Measurements from ENCODE around the gene CCT2. TPM values are rescaled to one million over a fixed set of nuclear protein-coding genes. Genes with fewer than 3 reads are reported as not detected.

CCT2 gene
- total and polyA plus RNA-seq, 2 of the 4 experiments (the other 2 are of a cell fraction), result 194 to 651 TPM

DNA sequence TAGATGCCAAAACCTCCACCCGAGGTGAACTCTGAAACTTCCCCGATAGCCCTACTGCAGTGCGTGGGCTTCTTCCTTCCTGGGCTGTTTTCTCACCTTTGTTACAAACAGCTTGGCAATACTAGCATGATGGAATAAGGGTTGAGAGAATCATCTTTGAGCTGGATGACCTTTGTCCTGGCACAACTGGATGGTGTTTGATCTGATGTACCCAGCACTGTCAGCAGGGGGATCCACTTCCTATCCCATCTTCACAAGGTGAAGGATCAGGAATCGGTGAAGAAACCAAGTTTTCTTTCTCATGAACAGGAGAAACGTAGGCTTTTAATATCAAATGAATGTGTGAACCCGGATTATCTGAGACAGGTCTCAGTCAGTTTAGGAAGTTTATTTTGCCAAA lies 44.9 kb downstream of the CCT2 start:
- in situ Hi-C loops (cut with MboI; ENCODE audit: low sequenced_read_pairs) (no loop called here), intact Hi-C loops (cut with micrococcal nuclease) (no loop called here), dilution Hi-C loops (cut with HindIII; ENCODE audit: low sequenced_read_pairs, unreplicated experiment) (no loop called here)
- no CpG with 5 or more reads among the region's 6 CpGs for WGBS, 2 experiments (ENCODE audit: extremely low coverage in 2 of 2, insufficient read length in 1 of 2)
- no peak overlapping the region for H2BK5ac ChIP-seq (ENCODE audit: low read depth, low read length, poor library complexity, severe bottlenecking)
- no peaks in the 10 kb centered on the region for H3K9me1 ChIP-seq (ENCODE audit: insufficient read depth, low read length)
- no peak overlapping the region for H3K14ac ChIP-seq (replicated peaks; ENCODE audit: low read depth, low read length)
- ChIA-PET POLR2A (ENCODE audit: unreplicated experiment) (no interaction called here), CTCF (interaction anchor here (0.6 to 1.1 kb wide), 2 partner anchors 9 to 243 kb away, joined by 3 to 6 read pairs; no protein-coding TSS in a partner anchor)
- H2BK20ac ChIP-seq (ENCODE audit: low read depth, low read length), result no peak overlapping the region
- no peak overlapping the region for H2BK15ac ChIP-seq (ENCODE audit: low read depth, low read length)
- no peaks in the 10 kb centered on the region for H3K4me1 ChIP-seq (ENCODE audit: control insufficient read depth, insufficient read depth, low read length)
- no peak overlapping the region for H4K8ac ChIP-seq (ENCODE audit: low read depth in 2 of 2, low read length in 2 of 2)
- H3K79me1 ChIP-seq (ENCODE audit: low read depth in 1 of 2, low read length in 2 of 2), result no peaks in the 10 kb centered on the region
- BruUV-seq (replicated peaks), result no TSS peak
- no peak overlapping the region for H4K91ac ChIP-seq (ENCODE audit: insufficient read depth, low read depth, low read length)
- H3K27me3 ChIP-seq (ENCODE audit: control insufficient read depth, insufficient read depth, low read length), result peaks cover 7% of the 10 kb centered on the region
- H3K18ac ChIP-seq (ENCODE audit: low read depth, low read length), result no peak overlapping the region
- H2BK120ac ChIP-seq (ENCODE audit: low read depth, low read length), result no peak overlapping the region
- no peak overlapping the region for H3K4ac ChIP-seq (ENCODE audit: low read depth, low read length)
- no peak overlapping the region for H4K5ac ChIP-seq (ENCODE audit: low read depth, low read length)
- H3K56ac ChIP-seq (ENCODE audit: extremely low read depth, insufficient read depth, low read length), result no peak overlapping the region
- no peak overlapping the region for H3K4me3 ChIP-seq (ENCODE audit: insufficient read depth, low read depth, low read length)
- H3K9me3 ChIP-seq (ENCODE audit: control insufficient read depth, insufficient read depth, low read length), result no peaks in the 10 kb centered on the region
- no peak overlapping the region for H3K4me2 ChIP-seq (ENCODE audit: low read depth, low read length)
- no peaks in the 10 kb centered on the region for H3K36me3 ChIP-seq (ENCODE audit: control insufficient read depth, insufficient read depth, low read length)
- no peak overlapping the region for H2AFZ ChIP-seq (replicated peaks; ENCODE audit: low read length, poor library complexity)
- no peak overlapping the region for H3K27ac ChIP-seq (ENCODE audit: insufficient read depth, low read length)
- ATAC-seq (ENCODE audit: low read depth) (no peak), DNase-seq (no peak)
- TF ChIP-seq, protein P1, sequence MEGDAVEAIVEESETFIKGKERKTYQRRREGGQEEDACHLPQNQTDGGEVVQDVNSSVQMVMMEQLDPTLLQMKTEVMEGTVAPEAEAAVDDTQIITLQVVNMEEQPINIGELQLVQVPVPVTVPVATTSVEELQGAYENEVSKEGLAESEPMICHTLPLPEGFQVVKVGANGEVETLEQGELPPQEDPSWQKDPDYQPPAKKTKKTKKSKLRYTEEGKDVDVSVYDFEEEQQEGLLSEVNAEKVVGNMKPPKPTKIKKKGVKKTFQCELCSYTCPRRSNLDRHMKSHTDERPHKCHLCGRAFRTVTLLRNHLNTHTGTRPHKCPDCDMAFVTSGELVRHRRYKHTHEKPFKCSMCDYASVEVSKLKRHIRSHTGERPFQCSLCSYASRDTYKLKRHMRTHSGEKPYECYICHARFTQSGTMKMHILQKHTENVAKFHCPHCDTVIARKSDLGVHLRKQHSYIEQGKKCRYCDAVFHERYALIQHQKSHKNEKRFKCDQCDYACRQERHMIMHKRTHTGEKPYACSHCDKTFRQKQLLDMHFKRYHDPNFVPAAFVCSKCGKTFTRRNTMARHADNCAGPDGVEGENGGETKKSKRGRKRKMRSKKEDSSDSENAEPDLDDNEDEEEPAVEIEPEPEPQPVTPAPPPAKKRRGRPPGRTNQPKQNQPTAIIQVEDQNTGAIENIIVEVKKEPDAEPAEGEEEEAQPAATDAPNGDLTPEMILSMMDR (conservative IDR thresholded peaks at IDR 0.05; ENCODE audit: low read depth, low read length), result 0 out of 2 replicates have a peak, but pooled peaks have one; percentile 22
- TF ChIP-seq MXI1 (IDR thresholded peaks at IDR 0.05; ENCODE audit: borderline replicate concordance, low read depth, low read length), result no peak
- peak; percentile 16 for TF ChIP-seq RAD21 (IDR thresholded peaks at IDR 0.05; ENCODE audit: low read length)
- H2AK5ac ChIP-seq (ENCODE audit: low read depth, low read length), result no peak overlapping the region; the same call in 1 of the 2 replicates
- H3K9ac ChIP-seq (ENCODE audit: low read depth, low read length), result no peak overlapping the region
- no peak overlapping the region for H2AK9ac ChIP-seq (replicated peaks; ENCODE audit: low read depth, low read length, poor library complexity)
- H4K20me1 ChIP-seq (ENCODE audit: insufficient read depth, low read length), result no peaks in the 10 kb centered on the region
- H3K23ac ChIP-seq (ENCODE audit: low read depth, low read length), result no peak overlapping the region
